HG03066 (cell line): ENCODE results near the gene FKBP14.
A peak's percentile ranks its signal among the peaks of the same experiment; 100 is the strongest.

Experiments
- ATAC-seq: cut with Tn5 transposase; IDR thresholded peaks from one replicate; pipeline ENCODE4 v1.9.1; 2021; ENCODE audit warnings: low read depth; ENCODE audit not compliant: unreplicated experiment

The FKBP14 gene

GRCh38 chr7:30036220-30036619, 9.7 kb upstream of the FKBP14 start:
- no peak for ATAC-seq

GRCh38 chr7:30034501-30034900, 8.0 kb upstream of the FKBP14 start:
- ATAC-seq: no peak

- ATAC-seq: no peak
Measured at GRCh38 chr7:30032310-30033125, 6.0 kb upstream of the FKBP14 start.

GRCh38 chr7:30029696-30030095, 3.2 kb upstream of the FKBP14 start:
- no peak for ATAC-seq

GRCh38 chr7:30028749-30029635, 2.5 kb upstream of the FKBP14 start:
- peak; percentile 17 for ATAC-seq

GRCh38 chr7:30028216-30028748, 1.8 kb upstream of the FKBP14 start, which contains the start of gene PLEKHA8:
PLEKHA8 (plus strand) TSS chr7:30028412; CDS start chr7:30028763, 351 bp downstream.
- ATAC-seq: peak; percentile 44

- no peak for ATAC-seq
Measured at GRCh38 chr7:30027740-30028215, 1.3 kb upstream of the FKBP14 start.

GRCh38 chr7:30027065-30027456, 559 bp upstream of the FKBP14 start:
- ATAC-seq: no peak

GRCh38 chr7:30023524-30023923, 3.0 kb downstream of the FKBP14 start:
- ATAC-seq: no peak

- no peak for ATAC-seq
Measured at GRCh38 chr7:30022991-30023390, 3.5 kb downstream of the FKBP14 start.

- no peak for ATAC-seq
Measured at GRCh38 chr7:30020535-30020934, 6.0 kb downstream of the FKBP14 start.

GRCh38 chr7:30019960-30020359, 6.5 kb downstream of the FKBP14 start:
- no peak for ATAC-seq

GRCh38 chr7:30019387-30019786, 7.1 kb downstream of the FKBP14 start:
- no peak for ATAC-seq

GRCh38 chr7:30018451-30018850, 8.1 kb downstream of the FKBP14 start:
- no peak for ATAC-seq

- no peak for ATAC-seq
Measured at GRCh38 chr7:30012757-30013156, 13.7 kb downstream of the FKBP14 start.

GRCh38 chr7:30010021-30010420, 16.5 kb downstream of the FKBP14 start:
- no peak for ATAC-seq

- ATAC-seq: no peak
Measured at GRCh38 chr7:30005464-30005863, 21.0 kb downstream of the FKBP14 start.

GRCh38 chr7:30003098-30003497, 23.4 kb downstream of the FKBP14 start:
- ATAC-seq: no peak

- ATAC-seq: no peak
Measured at GRCh38 chr7:30001998-30002397, 24.5 kb downstream of the FKBP14 start.

- no peak for ATAC-seq
Measured at GRCh38 chr7:29998489-29998888, 28.0 kb downstream of the FKBP14 start.

GRCh38 chr7:29996321-29996720, 30.2 kb downstream of the FKBP14 start:
- no peak for ATAC-seq
